CD14-positive monocyte (primary cell): ENCODE data around the gene UBR1. TPM values are rescaled to one million over a fixed set of nuclear protein-coding genes. Genes with fewer than 3 reads are reported as not detected.

Source experiments
- DNase-seq, 3 donors: peaks; one replicate each; pipeline ENCODE4 v3.0.0-alpha.2; 2011 to 2022
- H2AFZ ChIP-seq: 2 replicates; pipeline ENCODE4 v1.6.0; 2012; ENCODE audit warnings: mild to moderate bottlenecking, low read depth, low read length, inconsistent platforms; ENCODE audit not compliant: insufficient read depth, poor library complexity, severe bottlenecking
- H3K27ac ChIP-seq, 2 donors: 1 replicate in 1 of 2; 2 replicates in 1 of 2; pipeline ENCODE4 v1.5.1; 2012 to 2013; ENCODE audit warnings: low read length in 2 of 2, control low read depth in 1 of 2, inconsistent platforms in 1 of 2, low read depth in 1 of 2, mild to moderate bottlenecking in 1 of 2
- H3K27me3 ChIP-seq, 2 donors: one replicate each; pipeline versions ENCODE4 v1.6.0 to v1.6.1; 2011 to 2013; ENCODE audit warnings: low read length in 2 of 2; ENCODE audit not compliant: control insufficient read depth in 2 of 2, insufficient read depth in 2 of 2
- H3K36me3 ChIP-seq, 2 donors: replicated peaks in 1 of 2; 1 replicate in 1 of 2; 2 replicates in 1 of 2; pipeline versions ENCODE4 v1.5.1 to v1.6.1; 2012 to 2013; ENCODE audit warnings: low read length in 2 of 2, control low read depth in 1 of 2, inconsistent platforms in 1 of 2, mild to moderate bottlenecking in 1 of 2; ENCODE audit not compliant: insufficient read depth in 2 of 2, control insufficient read depth in 1 of 2
- H3K4me1 ChIP-seq, 2 donors: 1 replicate in 1 of 2; 2 replicates in 1 of 2; pipeline versions ENCODE4 v1.5.1 to v1.6.1; 2012 to 2013; ENCODE audit warnings: low read length in 2 of 2, control low read depth in 1 of 2, inconsistent platforms in 1 of 2, mild to moderate bottlenecking in 1 of 2, moderate library complexity in 1 of 2; ENCODE audit not compliant: insufficient read depth in 2 of 2, control insufficient read depth in 1 of 2
- H3K4me2 ChIP-seq: replicated peaks from 2 replicates; pipeline ENCODE3; 2012; ENCODE audit warnings: low read length, moderate library complexity, mild to moderate bottlenecking; ENCODE audit not compliant: poor library complexity, severe bottlenecking; ENCODE audit errors: extremely low read depth
- H3K4me3 ChIP-seq, 3 experiments: fragments of 200-600 bp in 1 of 3; sonication (generic) in 1 of 3; replicated peaks in 1 of 3; 1 replicate in 2 of 3; 2 replicates in 1 of 3; pipeline ENCODE4 v1.5.1; 2011 to 2013; ENCODE audit warnings: low read length in 3 of 3, mild to moderate bottlenecking in 3 of 3, control low read depth in 2 of 3, low read depth in 2 of 3, inconsistent platforms in 1 of 3, moderate library complexity in 1 of 3
- H3K79me2 ChIP-seq: 2 replicates; pipeline ENCODE4 v1.6.0; 2012; ENCODE audit warnings: mild to moderate bottlenecking, control low read depth, inconsistent platforms, low read length, moderate library complexity; ENCODE audit not compliant: insufficient read depth
- H3K9ac ChIP-seq: 2 replicates; pipeline ENCODE4 v1.6.0; 2017; ENCODE audit warnings: low read length, mild to moderate bottlenecking; ENCODE audit not compliant: insufficient read depth, poor library complexity, severe bottlenecking
- H3K9me3 ChIP-seq, 2 donors: replicated peaks in 1 of 2; 1 replicate in 1 of 2; 2 replicates in 1 of 2; pipeline versions ENCODE4 v1.5.1 to v1.6.1; 2012 to 2013; ENCODE audit warnings: low read length in 2 of 2, control low read depth in 1 of 2; ENCODE audit not compliant: control insufficient read depth in 1 of 2, insufficient read depth in 1 of 2
- H4K20me1 ChIP-seq: 2 replicates; pipeline ENCODE4 v1.6.0; 2012; ENCODE audit warnings: mild to moderate bottlenecking, low read length, control low read depth, moderate library complexity; ENCODE audit not compliant: insufficient read depth
- H3K27ac Mint-ChIP-seq, 7 donors: one replicate each; pipeline ENCODE4 v1.8.0; 2020; ENCODE audit warnings: mild to moderate bottlenecking in 7 of 7, mixed read lengths in 7 of 7, moderate library complexity in 6 of 7, inconsistent platforms in 2 of 7
- H3K27me3 Mint-ChIP-seq, 3 donors: one replicate each; pipeline ENCODE4 v1.8.0; 2021 to 2022; ENCODE audit warnings: low read depth in 3 of 3, mild to moderate bottlenecking in 3 of 3, mixed read lengths in 3 of 3, moderate library complexity in 3 of 3, inconsistent platforms in 1 of 3
- H3K36me3 Mint-ChIP-seq, 2 donors: one replicate each; pipeline ENCODE4 v1.8.0; 2020; ENCODE audit warnings: mixed read lengths in 2 of 2, inconsistent platforms in 1 of 2, mild to moderate bottlenecking in 1 of 2
- H3K4me1 Mint-ChIP-seq: one replicate; pipeline ENCODE4 v1.8.0; 2020; ENCODE audit warnings: mild to moderate bottlenecking, mixed read lengths
- H3K4me3 Mint-ChIP-seq, 2 donors: one replicate each; pipeline ENCODE4 v1.8.0; 2020; ENCODE audit warnings: mild to moderate bottlenecking in 2 of 2, mixed read lengths in 2 of 2, moderate library complexity in 1 of 2
- H3K9me3 Mint-ChIP-seq, 7 donors: one replicate each; pipeline ENCODE4 v1.8.0; 2020 to 2022; ENCODE audit warnings: mixed read lengths in 7 of 7, mild to moderate bottlenecking in 6 of 7, moderate library complexity in 6 of 7, inconsistent platforms in 2 of 7
- CTCF ChIP-seq: fragments of 200-600 bp; IDR thresholded peaks from one replicate; pipeline ENCODE4 v1.8.0; 2022; ENCODE audit warnings: antibody characterized with exemption, mild to moderate bottlenecking
- WGBS: methylation state at CpG from one replicate; pipeline ENCODE4 v1.1.5; 2013; ENCODE audit warnings: missing lambda C conversion rate; ENCODE audit not compliant: insufficient coverage; 5-methylcytosine and 5-hydroxymethylcytosine counted together
- intact Hi-C, 2 donors: fragments of 100-400 bp; cut with micrococcal nuclease; formaldehyde crosslinking; loops; one replicate each; pipeline versions ENCODE4 v1.15.0 to v1.15.1; 2023
- polyA plus RNA-seq, 3 donors: library from polyadenylated mRNA; depleted of rRNA in 1 of 3; unstranded in 2 of 3; stranded (reverse) in 1 of 3; fragments of 300-500 nt in 2 of 3; fragments of >200 nt in 1 of 3; fragmentation: Illumina TruSeq in 2 of 3; gene quantifications; 1 replicate in 2 of 3; 2 replicates in 1 of 3; pipeline ENCODE4 v1.2.3, GENCODE V29; 2012 to 2021

The UBR1 gene
- polyA plus RNA-seq, 3 donors: 5.1 to 7.9 (median 6.3) TPM

GRCh38 chr15:43143203-43143941, 37.5 kb upstream of the UBR1 start:
- peaks cover 13 to 18% of the 10 kb centered on the region in 2 donors for H3K4me1 ChIP-seq
- no peak overlapping the region for H2AFZ ChIP-seq
- H3K4me3 Mint-ChIP-seq: no peak overlapping the region
- peaks cover 56 to 65% of the 10 kb centered on the region in 2 donors for H3K36me3 ChIP-seq
- no peaks in the 10 kb centered on the region for H3K9me3 ChIP-seq
- H3K27ac ChIP-seq: peak overlapping the region in 1 of 2 donors; percentile 39
- H3K4me1 Mint-ChIP-seq: peaks cover 14% of the 10 kb centered on the region
- H3K79me2 ChIP-seq: peaks cover 3% of the 10 kb centered on the region
- no peak for DNase-seq
- H4K20me1 ChIP-seq: no peaks in the 10 kb centered on the region
- intact Hi-C loops: no loop called here
- peak overlapping the region in 5 of 7 donors; percentile 15 to 71 (median 52) for H3K27ac Mint-ChIP-seq
- H3K4me2 ChIP-seq: no peak overlapping the region
- H3K9me3 Mint-ChIP-seq: peaks cover 0 to 6% (median 0%) of the 10 kb centered on the region in 7 donors
- no peak overlapping the region for H3K4me3 ChIP-seq
- no CpG with 5 or more reads among the region's 4 CpGs for WGBS
- no peaks in the 10 kb centered on the region for H3K27me3 ChIP-seq
- no peak overlapping the region for H3K9ac ChIP-seq
- peaks cover 47 to 64% of the 10 kb centered on the region in 2 donors for H3K36me3 Mint-ChIP-seq
- H3K27me3 Mint-ChIP-seq: no peaks in the 10 kb centered on the region
- no peak for TF ChIP-seq CTCF

- no peaks in the 10 kb centered on the region for H4K20me1 ChIP-seq
- peaks cover 29% of the 10 kb centered on the region for H3K79me2 ChIP-seq
- intact Hi-C loops: no loop called here
- WGBS: no CpG with 5 or more reads among the region's 3 CpGs
- no peak for DNase-seq
- H3K4me3 ChIP-seq: no peak overlapping the region
- no peak overlapping the region for H3K9ac ChIP-seq
- no peak overlapping the region for H3K4me2 ChIP-seq
- no peak overlapping the region for H3K27ac ChIP-seq
- no peaks in the 10 kb centered on the region for H3K9me3 ChIP-seq
- Mint-ChIP-seq H3K4me3 (no peak overlapping the region), H3K27me3 (peaks cover 0 to 5% (median 0%) of the 10 kb centered on the region in 3 donors), H3K4me1 (peaks cover 20% of the 10 kb centered on the region), H3K9me3 (peaks cover 0 to 4% (median 0%) of the 10 kb centered on the region in 7 donors), H3K36me3 (peaks cover 35 to 45% of the 10 kb centered on the region in 2 donors), H3K27ac (peak overlapping the region in 1 of 7 donors; percentile 67)
- no peaks in the 10 kb centered on the region for H3K27me3 ChIP-seq
- TF ChIP-seq CTCF: no peak
- peaks cover 15 to 18% of the 10 kb centered on the region in 2 donors for H3K4me1 ChIP-seq
- H2AFZ ChIP-seq: no peak overlapping the region
- H3K36me3 ChIP-seq: peaks cover 40% of the 10 kb centered on the region in 2 donors
Measured at GRCh38 chr15:43135351-43135750, 29.5 kb upstream of the UBR1 start.
